K562 (cell line): ENCODE results near the gene C17orf50. TPM values are rescaled to one million over a fixed set of nuclear protein-coding genes. Genes with fewer than 3 reads are reported as not detected.

ENCODE experiments used
- ATAC-seq: fragments of 200-7000 bp; cut with Tn5 transposase; 3 replicates; pipeline ENCODE4 v1.9.1; 2020; ENCODE audit warnings: moderate library complexity
- BruUV-seq: library from RNA; stranded (reverse); fragments of 400-500 nt; replicated peaks from 2 replicates; lab custom pipeline; 2021; lab: Mats Ljungman, UMichigan
- CTCF ChIA-PET: fragments of 300-600 bp; formaldehyde crosslinking; extraction: SDS; loops from one replicate; lab custom pipeline; 2021; ENCODE audit warnings: low intra/inter-chr PET ratio; lab: Yijun Ruan, JAX
- POLR2A ChIA-PET: fragments of 300-600, 350-650 bp; sonication (Branson Sonifier 250); formaldehyde crosslinking; extraction: SDS; loops from one replicate; lab custom pipeline; 2021; ENCODE audit warnings: antibody characterized with exemption, inconsistent platforms; lab: Yijun Ruan, JAX
- DNase-seq, 4 experiments: peaks; one replicate each; pipeline versions ENCODE4 v3.0.0 to v3.0.0-alpha.2; 2011 to 2018; ENCODE audit warnings: low spot score in 3 of 4, mixed read lengths in 3 of 4; ENCODE audit errors: extremely low read depth in 1 of 4
- FAIRE-seq: peaks from 2 replicates; lab custom pipeline; 2011; peaks lifted over from hg19 to GRCh38; lab: Jason Lieb, UNC
- H2AFZ ChIP-seq: 2 replicates; pipeline ENCODE4 v1.6.0; 2011; ENCODE audit warnings: low read depth, low read length, control low read depth, inconsistent platforms
- H3K27ac ChIP-seq: fragments of 200-600 bp; 3 replicates; pipeline ENCODE4 v1.8.0; 2011; ENCODE audit warnings: low read depth, mild to moderate bottlenecking, control low read depth, inconsistent platforms, low read length, moderate library complexity, mixed read lengths; ENCODE audit errors: extremely low read depth
- H3K27me3 ChIP-seq, 2 experiments: fragments of 300-600 bp in 1 of 2; 2 replicates in 1 of 2; 3 replicates in 1 of 2; pipeline versions ENCODE4 v1.6.0 to v1.8.0; 2011; ENCODE audit warnings: inconsistent platforms in 2 of 2, low read length in 2 of 2, mild to moderate bottlenecking in 1 of 2, mixed read lengths in 1 of 2, moderate library complexity in 1 of 2; ENCODE audit not compliant: control insufficient read depth in 2 of 2, insufficient read depth in 2 of 2
- H3K36me3 ChIP-seq: fragments of 300-600 bp; 3 replicates; pipeline ENCODE4 v1.8.0; 2011; ENCODE audit warnings: mild to moderate bottlenecking, low read length, inconsistent platforms; ENCODE audit not compliant: control insufficient read depth, insufficient read depth
- H3K4me1 ChIP-seq, 2 experiments: fragments of 200-600 bp in 1 of 2; replicated peaks in 1 of 2; 2 replicates in 1 of 2; 3 replicates in 1 of 2; pipeline versions ENCODE4 v1.5.1 to v1.8.0; 2011; ENCODE audit warnings: inconsistent platforms in 2 of 2, low read length in 2 of 2, mild to moderate bottlenecking in 1 of 2, mixed read lengths in 1 of 2, moderate library complexity in 1 of 2; ENCODE audit not compliant: control insufficient read depth in 2 of 2, insufficient read depth in 2 of 2
- H3K4me2 ChIP-seq: 2 replicates; pipeline ENCODE4 v1.6.1; 2011; ENCODE audit warnings: low read length, control low read depth, inconsistent platforms, mixed read lengths; ENCODE audit not compliant: insufficient read depth
- H3K4me3 ChIP-seq: fragments of 200-600 bp; sonication (generic), shearing (Covaris generic); 2 replicates; pipeline ENCODE4 v1.5.1; 2016; ENCODE audit warnings: control low read depth, inconsistent platforms
- H3K79me2 ChIP-seq: fragments of 200-600 bp; 3 replicates; pipeline ENCODE4 v1.8.0; 2011; ENCODE audit warnings: low read length, inconsistent platforms; ENCODE audit not compliant: control insufficient read depth, insufficient read depth
- H3K9ac ChIP-seq, 2 experiments: 2 replicates each; pipeline versions ENCODE4 v1.6.0 to v1.6.1; 2011; ENCODE audit warnings: low read depth in 2 of 2, low read length in 2 of 2, control low read depth in 1 of 2, inconsistent platforms in 1 of 2, mild to moderate bottlenecking in 1 of 2, mixed read lengths in 1 of 2; ENCODE audit not compliant: insufficient read depth in 1 of 2
- H3K9me1 ChIP-seq: one replicate; pipeline ENCODE4 v1.6.0; 2011; ENCODE audit warnings: inconsistent platforms, mild to moderate bottlenecking, low read length, moderate library complexity; ENCODE audit not compliant: control insufficient read depth, insufficient read depth
- H3K9me3 ChIP-seq: replicated peaks from 2 replicates; pipeline ENCODE4 v1.5.1; 2011; ENCODE audit warnings: low read depth, low read length, inconsistent platforms; ENCODE audit not compliant: control insufficient read depth, insufficient read depth
- H4K20me1 ChIP-seq: replicated peaks from 2 replicates; pipeline ENCODE4 v1.6.1; 2011; ENCODE audit warnings: low read length, inconsistent platforms, mixed read lengths; ENCODE audit not compliant: control insufficient read depth, insufficient read depth
- CBFA2T3 ChIP-seq: fragments of 450-650 bp; IDR thresholded peaks from 2 replicates; pipeline ENCODE4 v1.6.1; 2017
- CCNT2 ChIP-seq: IDR thresholded peaks from 2 replicates; pipeline ENCODE4 v1.6.1; 2011; ENCODE audit warnings: borderline replicate concordance, low read depth, mild to moderate bottlenecking, moderate library complexity, mixed read lengths, low read length; ENCODE audit not compliant: insufficient read length; ENCODE audit errors: extremely low read depth
- CHD2 ChIP-seq: IDR thresholded peaks from 2 replicates; pipeline ENCODE4 v1.6.1; 2011; ENCODE audit warnings: low read depth, low read length
- HNRNPUL1 ChIP-seq: fragments of 200-400 bp; formaldehyde crosslinking; IDR thresholded peaks from 2 replicates; pipeline ENCODE4 v1.6.1; 2017; ENCODE audit warnings: low read length
- ID3 ChIP-seq, 2 experiments: fragments of 250-450 bp in 1 of 2; fragments of 450-650 bp in 1 of 2; sonication (Bioruptor Pico) in 1 of 2; IDR thresholded peaks; 2 replicates each; pipeline versions ENCODE4 v1.6.1 to v1.8.0; 2016 to 2021; ENCODE audit warnings: mild to moderate bottlenecking in 2 of 2, moderate library complexity in 2 of 2, missing compliant biosample characterization in 1 of 2, missing genetic modification characterization in 1 of 2
- SAFB2 ChIP-seq: fragments of 200-400 bp; formaldehyde crosslinking; IDR thresholded peaks from 2 replicates; pipeline ENCODE4 v1.6.1; 2018; ENCODE audit warnings: borderline replicate concordance, low read length, low read depth, moderate library complexity; ENCODE audit not compliant: severe bottlenecking
- XRCC5 ChIP-seq: fragments of 200-400 bp; formaldehyde crosslinking; IDR thresholded peaks from 2 replicates; pipeline ENCODE4 v1.6.1; 2017; ENCODE audit warnings: low read depth, mild to moderate bottlenecking, low read length
- ZBTB9 ChIP-seq: fragments of 450-650 bp; formaldehyde crosslinking; IDR thresholded peaks from 2 replicates; pipeline ENCODE4 v1.4.0; 2020; ENCODE audit warnings: mild to moderate bottlenecking, moderate library complexity
- WGBS: fragments of 100-300 bp; shearing (Covaris generic); methylation state at CpG from one replicate; pipeline ENCODE4 v1.1.6; 2016; ENCODE audit warnings: low coverage, mixed read lengths; ENCODE audit not compliant: insufficient coverage; ENCODE audit errors: missing lambda C conversion rate; 5-methylcytosine and 5-hydroxymethylcytosine counted together
- in situ Hi-C: fragments of 300-500 bp; cut with MboI; formaldehyde crosslinking; loops from 4 replicates; pipeline ENCODE4 v1.15.0; 2018; ENCODE audit warnings: inconsistent platforms, mixed read lengths
- intact Hi-C: fragments of 100-400 bp; cut with micrococcal nuclease; formaldehyde crosslinking; loops from 2 replicates; pipeline ENCODE4 v1.14.2; 2022
- polyA plus RNA-seq, 8 experiments: library from polyadenylated mRNA; depleted of rRNA in 4 of 8; stranded (reverse) in 5 of 8; unstranded in 3 of 8; fragments of >200 nt; fragmentation: Nextera tagmentation in 2 of 8; fragmentation: Illumina TruSeq in 1 of 8; extraction: Ambion mirVana in 2 of 8; extraction: Trizol in 1 of 8; gene quantifications; 2 replicates each; pipeline versions ENCODE4 v1.2.1 to v1.2.3, GENCODE V29; 2011 to 2014; ENCODE audit warnings: inconsistent platforms in 1 of 8, missing spikeins in 1 of 8
- total RNA-seq, 7 experiments: library from RNA; depleted of rRNA in 6 of 7; stranded (reverse); fragments of >200 nt in 6 of 7; fragmentation: Illumina TruSeq in 2 of 7; extraction: Trizol in 2 of 7; gene quantifications; 2 replicates each; pipeline versions ENCODE4 v1.2.1 to v1.2.3, GENCODE V29; 2011 to 2021; ENCODE audit warnings: low replicate concordance in 1 of 7

The C17orf50 gene
- total and polyA plus RNA-seq, 9 of the 15 experiments (the other 6 are each of a cell fraction or from before 2014, with no cell fraction given): not detected

- in situ Hi-C loops (loop anchor here (10.0 to 25.0 kb wide), 2 partner anchors 598 to 1306 kb away; partner anchors contain the start of genes NLE1 and UNC45B), intact Hi-C loops (no loop called here)
- BruUV-seq: no TSS peak
- ChIA-PET POLR2A (interaction anchor here (0.6 to 0.8 kb wide), 2 partner anchors 8 to 94 kb away, joined by 3 read pairs; no protein-coding TSS in a partner anchor), CTCF (no interaction called here)
- H3K27me3 ChIP-seq: peaks cover 21 to 72% of the 10 kb centered on the region in 2 experiments
- no peak overlapping the region for H3K27ac ChIP-seq
- no peaks in the 10 kb centered on the region for H3K9me3 ChIP-seq
- DNase-seq (no peak), FAIRE-seq (no peak), ATAC-seq (no peak)
- WGBS: 2% methylated on average over 6 of the region's 7 CpGs
- no peak overlapping the region for H2AFZ ChIP-seq
- H4K20me1 ChIP-seq: peaks cover 17% of the 10 kb centered on the region
- H3K9ac ChIP-seq: no peak overlapping the region
- peaks cover 0 to 16% of the 10 kb centered on the region in 2 experiments; a peak in 3 of 5 replicates for H3K4me1 ChIP-seq
- TF ChIP-seq CCNT2 (no peak), CHD2 (no peak), CBFA2T3 (no peak), HNRNPUL1 (no peak), ZBTB9 (no peak), ID3 (CRISPR knock-in tag; IDR thresholded peaks at IDR 0.05) (no peak), ID3 (tag; IDR thresholded peaks at IDR 0.05) (no peak), XRCC5 (no peak), SAFB2 (no peak)
- peaks cover 4% of the 10 kb centered on the region for H3K9me1 ChIP-seq
- no peaks in the 10 kb centered on the region for H3K36me3 ChIP-seq
- H3K79me2 ChIP-seq: no peaks in the 10 kb centered on the region
- H3K4me2 ChIP-seq: no peak overlapping the region
- H3K4me3 ChIP-seq: no peak overlapping the region
Observed at GRCh38 chr17:35742896-35743477, 17.7 kb upstream of the C17orf50 start.
